ENCODE measurements around the gene USH1C.

- TF ChIP-seq, protein P1, sequence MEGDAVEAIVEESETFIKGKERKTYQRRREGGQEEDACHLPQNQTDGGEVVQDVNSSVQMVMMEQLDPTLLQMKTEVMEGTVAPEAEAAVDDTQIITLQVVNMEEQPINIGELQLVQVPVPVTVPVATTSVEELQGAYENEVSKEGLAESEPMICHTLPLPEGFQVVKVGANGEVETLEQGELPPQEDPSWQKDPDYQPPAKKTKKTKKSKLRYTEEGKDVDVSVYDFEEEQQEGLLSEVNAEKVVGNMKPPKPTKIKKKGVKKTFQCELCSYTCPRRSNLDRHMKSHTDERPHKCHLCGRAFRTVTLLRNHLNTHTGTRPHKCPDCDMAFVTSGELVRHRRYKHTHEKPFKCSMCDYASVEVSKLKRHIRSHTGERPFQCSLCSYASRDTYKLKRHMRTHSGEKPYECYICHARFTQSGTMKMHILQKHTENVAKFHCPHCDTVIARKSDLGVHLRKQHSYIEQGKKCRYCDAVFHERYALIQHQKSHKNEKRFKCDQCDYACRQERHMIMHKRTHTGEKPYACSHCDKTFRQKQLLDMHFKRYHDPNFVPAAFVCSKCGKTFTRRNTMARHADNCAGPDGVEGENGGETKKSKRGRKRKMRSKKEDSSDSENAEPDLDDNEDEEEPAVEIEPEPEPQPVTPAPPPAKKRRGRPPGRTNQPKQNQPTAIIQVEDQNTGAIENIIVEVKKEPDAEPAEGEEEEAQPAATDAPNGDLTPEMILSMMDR (conservative IDR thresholded peaks at IDR 0.05; ENCODE audit: low read depth, low read length), result no peak
- TF ChIP-seq MAFK (IDR thresholded peaks at IDR 0.05; ENCODE audit: low read depth, low read length) (no peak), MAZ (IDR thresholded peaks at IDR 0.05; ENCODE audit: borderline replicate concordance, low read depth, low read length) (no peak), USF2 (IDR thresholded peaks at IDR 0.05; ENCODE audit: low read depth, low read length) (no peak), CHD1 (IDR thresholded peaks at IDR 0.05; ENCODE audit: low read depth, low read length) (no peak)
Measured at GRCh38 chr11:17535488-17535887, 8.7 kb downstream of the USH1C start.

Data from IMR-90 (cell line).